Choroid plexus epithelial cell (primary cell): Measurements from ENCODE around the gene CELA3A.
"Not testable (repeated sequence)": the region's sequence is repeated elsewhere in the genome, so short reads cannot be mapped to it uniquely, and the experiment has no call there.

Experiments
- DNase-seq: peaks from one replicate; pipeline ENCODE4 v3.0.0-alpha.2; 2010; ENCODE audit warnings: low read depth
- H3K4me3 ChIP-seq: 2 replicates; pipeline ENCODE4 v1.5.1; 2011; ENCODE audit warnings: low read depth, mild to moderate bottlenecking, control low read depth, low read length, moderate library complexity
- TF ChIP-seq, protein P1 (sequence below): conservative IDR thresholded peaks from 2 replicates; pipeline ENCODE4 v1.5.1; 2011; ENCODE audit warnings: low read depth, mild to moderate bottlenecking, control low read depth, inconsistent platforms, low read length, moderate library complexity

The CELA3A gene

GRCh38 chr1:21961799-21962198, 39.7 kb upstream of the CELA3A start:
- H3K4me3 ChIP-seq, result no peak overlapping the region
- no peak for DNase-seq
- TF ChIP-seq, protein P1, sequence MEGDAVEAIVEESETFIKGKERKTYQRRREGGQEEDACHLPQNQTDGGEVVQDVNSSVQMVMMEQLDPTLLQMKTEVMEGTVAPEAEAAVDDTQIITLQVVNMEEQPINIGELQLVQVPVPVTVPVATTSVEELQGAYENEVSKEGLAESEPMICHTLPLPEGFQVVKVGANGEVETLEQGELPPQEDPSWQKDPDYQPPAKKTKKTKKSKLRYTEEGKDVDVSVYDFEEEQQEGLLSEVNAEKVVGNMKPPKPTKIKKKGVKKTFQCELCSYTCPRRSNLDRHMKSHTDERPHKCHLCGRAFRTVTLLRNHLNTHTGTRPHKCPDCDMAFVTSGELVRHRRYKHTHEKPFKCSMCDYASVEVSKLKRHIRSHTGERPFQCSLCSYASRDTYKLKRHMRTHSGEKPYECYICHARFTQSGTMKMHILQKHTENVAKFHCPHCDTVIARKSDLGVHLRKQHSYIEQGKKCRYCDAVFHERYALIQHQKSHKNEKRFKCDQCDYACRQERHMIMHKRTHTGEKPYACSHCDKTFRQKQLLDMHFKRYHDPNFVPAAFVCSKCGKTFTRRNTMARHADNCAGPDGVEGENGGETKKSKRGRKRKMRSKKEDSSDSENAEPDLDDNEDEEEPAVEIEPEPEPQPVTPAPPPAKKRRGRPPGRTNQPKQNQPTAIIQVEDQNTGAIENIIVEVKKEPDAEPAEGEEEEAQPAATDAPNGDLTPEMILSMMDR, result no peak

DNA sequence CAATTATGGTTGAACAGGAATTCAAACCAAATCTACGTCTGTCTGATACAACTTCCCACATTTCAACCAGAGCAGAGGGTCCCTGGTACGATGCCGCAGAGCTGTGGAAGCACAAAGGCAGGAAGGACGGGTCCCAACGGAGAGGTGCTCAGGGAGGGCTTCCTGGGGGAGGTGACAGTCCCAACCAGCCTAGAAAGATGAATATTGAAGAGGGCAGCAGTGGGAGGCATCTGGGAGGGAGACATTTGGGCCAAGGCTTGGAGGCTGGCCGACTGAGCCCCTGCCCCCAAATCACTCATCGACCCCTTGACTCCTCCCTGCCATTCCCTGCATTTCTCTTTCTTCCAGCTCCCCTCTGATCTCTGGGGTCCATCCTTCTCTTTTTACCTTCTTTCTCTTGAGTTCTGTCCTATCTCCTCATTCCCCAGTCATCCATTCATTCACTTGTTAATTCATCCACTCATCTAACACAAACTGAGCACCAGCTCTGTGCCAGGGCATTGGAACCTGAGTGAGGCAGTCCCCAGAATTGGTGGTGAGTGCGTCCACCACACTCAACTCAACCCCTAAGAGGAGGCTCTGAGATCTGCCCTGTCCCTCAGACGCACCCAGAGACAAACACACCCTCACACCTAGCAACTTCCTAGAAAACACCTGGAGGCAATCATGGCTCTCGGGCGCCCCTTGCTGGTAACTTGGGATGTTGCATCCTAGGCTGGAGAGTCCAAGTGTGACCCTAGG, 37.8 kb upstream of the CELA3A start:
- no peak overlapping the region for H3K4me3 ChIP-seq
- DNase-seq, result peak; percentile 71
- TF ChIP-seq, protein P1, result peak; percentile 88

- TF ChIP-seq, protein P1, result no peak
Measured at GRCh38 chr1:21966247-21967000, 35.0 kb upstream of the CELA3A start.

DNA sequence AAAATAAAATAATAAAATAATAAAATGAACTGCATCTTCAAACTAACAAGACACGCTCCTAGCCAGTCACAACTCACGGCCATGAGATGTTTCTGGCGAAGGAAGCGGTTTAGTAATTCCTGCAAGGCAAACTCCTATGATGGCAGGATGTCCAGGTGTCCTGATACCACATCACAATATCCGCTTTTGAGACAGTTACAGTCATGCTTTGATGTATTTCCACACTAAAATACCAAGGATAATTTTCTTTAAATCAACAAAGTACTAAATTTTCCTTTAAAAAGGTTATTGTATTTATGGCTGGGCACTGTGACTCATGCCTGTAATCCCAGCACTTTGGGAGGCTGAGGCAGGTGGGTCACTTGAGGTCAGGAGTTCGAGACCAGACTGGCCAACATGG, 34.2 kb upstream of the CELA3A start:
- not testable (repeated sequence) for DNase-seq, H3K4me3 ChIP-seq

More at GRCh38 chr1:21966247-21967000, 35.0 kb upstream of the CELA3A start:
- DNase-seq, result peak; percentile 37
- no peak overlapping the region for H3K4me3 ChIP-seq

DNA sequence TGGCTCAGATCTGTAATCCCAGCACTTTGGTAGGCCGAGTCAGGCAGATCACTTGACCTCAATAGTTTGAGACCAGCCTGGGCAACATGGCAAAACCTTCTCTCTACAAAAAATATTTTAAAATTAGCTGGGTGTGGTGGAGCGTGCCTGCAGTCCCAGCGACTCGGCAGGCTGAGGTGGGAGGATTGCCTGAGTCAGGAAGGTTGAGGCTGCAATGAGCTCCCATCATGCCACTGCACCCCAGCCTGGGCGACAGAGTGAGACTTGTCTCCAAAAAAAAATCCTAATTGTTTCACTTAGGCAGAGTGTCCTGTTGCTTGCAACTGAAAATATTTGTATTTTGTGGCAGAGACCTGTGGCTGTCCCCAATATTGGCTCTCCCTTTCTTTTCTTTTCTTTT, 32.4 kb upstream of the CELA3A start:
- not testable (repeated sequence) for H3K4me3 ChIP-seq, DNase-seq

- DNase-seq, H3K4me3 ChIP-seq: not testable (repeated sequence)
Measured at GRCh38 chr1:21970523-21970922, 30.9 kb upstream of the CELA3A start.

DNA sequence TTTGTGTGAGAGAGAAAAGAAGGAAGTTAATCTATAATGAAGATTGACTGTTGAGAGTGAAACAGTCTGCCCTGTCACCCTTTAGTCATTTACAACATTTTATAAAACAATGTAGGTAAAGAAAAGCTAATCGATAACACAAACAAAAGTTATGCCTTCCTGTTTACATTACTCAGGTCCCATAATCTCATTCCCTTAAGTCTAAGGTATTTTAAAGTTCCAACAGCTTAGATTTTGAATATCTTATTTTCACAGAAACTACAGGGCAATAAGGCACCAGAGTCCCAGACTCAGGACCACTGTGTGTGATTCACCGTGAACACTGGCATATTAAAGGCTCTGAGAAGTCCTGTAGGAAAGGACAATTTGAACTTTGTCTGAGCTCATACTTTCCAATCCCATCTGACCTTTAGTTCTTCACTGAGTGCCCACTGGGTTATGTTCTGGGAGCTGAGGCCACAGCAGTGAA, 28.4 kb upstream of the CELA3A start:
- not testable (repeated sequence) for DNase-seq, H3K4me3 ChIP-seq

- not testable (repeated sequence) for DNase-seq
Measured at GRCh38 chr1:21973948-21974347, 27.5 kb upstream of the CELA3A start.

GRCh38 chr1:21974699-21975098, 26.8 kb upstream of the CELA3A start:
- H3K4me3 ChIP-seq, DNase-seq: not testable (repeated sequence)

More at GRCh38 chr1:21973948-21974347, 27.5 kb upstream of the CELA3A start:
- not testable (repeated sequence) for H3K4me3 ChIP-seq

- not testable (repeated sequence) for H3K4me3 ChIP-seq, DNase-seq
Measured at GRCh38 chr1:21975296-21975695, 26.2 kb upstream of the CELA3A start.

DNA sequence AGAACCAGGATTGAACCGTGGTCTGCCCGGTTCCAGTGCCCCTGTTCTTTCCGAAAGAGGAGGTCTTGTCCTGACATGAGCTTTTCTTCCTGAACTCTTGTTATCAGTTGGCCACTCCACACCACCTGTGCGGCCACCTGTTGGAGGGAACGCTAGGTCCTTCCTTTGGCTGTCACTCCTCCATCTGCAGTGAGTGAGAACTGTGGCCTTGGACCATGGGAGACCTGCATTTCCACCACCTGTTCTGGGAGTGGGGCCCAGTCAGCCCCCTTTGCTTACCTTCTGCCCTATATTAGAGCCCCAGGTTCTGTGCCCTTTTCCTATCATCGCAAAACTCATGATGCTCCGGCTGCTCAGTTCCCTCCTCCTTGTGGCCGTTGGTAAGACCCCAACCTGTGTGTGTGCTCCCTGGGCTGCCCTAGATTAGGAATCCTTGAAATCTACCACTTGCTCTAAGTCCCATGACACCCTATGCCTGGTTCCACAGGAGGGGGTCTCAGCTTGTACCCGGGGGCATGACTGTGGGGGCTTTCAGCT, 24.7 kb upstream of the CELA3A start, which contains the start of gene CELA3B:
Gene CELA3B (plus strand): TSS at position 320 of the 537 bp plus-strand sequence. CDS start 18 bp downstream, at position 338.
- H3K4me3 ChIP-seq, DNase-seq: not testable (repeated sequence)

DNA sequence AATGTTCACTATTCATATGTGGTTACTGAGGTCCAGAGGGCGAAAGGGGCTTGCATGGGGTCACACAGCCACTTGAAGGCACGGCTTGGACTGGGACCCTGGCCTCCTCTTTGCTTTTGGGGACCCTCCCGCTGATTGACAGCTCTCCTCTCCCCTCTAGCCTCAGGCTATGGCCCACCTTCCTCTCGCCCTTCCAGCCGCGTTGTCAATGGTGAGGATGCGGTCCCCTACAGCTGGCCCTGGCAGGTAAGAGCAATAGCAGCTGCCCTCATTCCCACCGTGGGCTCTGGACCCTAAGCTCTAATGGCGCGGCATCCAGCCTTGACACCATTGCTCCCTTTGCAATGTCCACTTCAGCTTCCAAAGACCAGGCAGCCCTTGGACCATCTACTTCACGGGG, 23.2 kb upstream of the CELA3A start:
- not testable (repeated sequence) for H3K4me3 ChIP-seq, DNase-seq
